RWPE1 (cell line): Measurements from ENCODE around the gene TMEM41B.

ENCODE experiments used
- CTCF ChIA-PET: fragments of 350-600 bp; sonication (Branson Sonifier 250); formaldehyde crosslinking; extraction: SDS; loops from one replicate; lab custom pipeline; 2021; lab: Yijun Ruan, JAX
- POLR2A ChIA-PET: fragments of 400-600 bp; formaldehyde crosslinking; extraction: SDS; loops from one replicate; lab custom pipeline; 2020; ENCODE audit warnings: antibody characterized with exemption; ENCODE audit not compliant: low non-redundant PET; lab: Yijun Ruan, JAX
- DNase-seq: peaks from one replicate; pipeline ENCODE4 v3.0.0; 2012; ENCODE audit warnings: low spot score
- H3K27ac ChIP-seq: fragments of 450-650 bp; 2 replicates; pipeline ENCODE4 v1.5.1; 2017
- CTCF ChIP-seq: fragments of 450-650 bp; conservative IDR thresholded peaks from 2 replicates; pipeline ENCODE4 v1.5.1; 2017; ENCODE audit warnings: low read depth, mild to moderate bottlenecking

The TMEM41B gene

DNA sequence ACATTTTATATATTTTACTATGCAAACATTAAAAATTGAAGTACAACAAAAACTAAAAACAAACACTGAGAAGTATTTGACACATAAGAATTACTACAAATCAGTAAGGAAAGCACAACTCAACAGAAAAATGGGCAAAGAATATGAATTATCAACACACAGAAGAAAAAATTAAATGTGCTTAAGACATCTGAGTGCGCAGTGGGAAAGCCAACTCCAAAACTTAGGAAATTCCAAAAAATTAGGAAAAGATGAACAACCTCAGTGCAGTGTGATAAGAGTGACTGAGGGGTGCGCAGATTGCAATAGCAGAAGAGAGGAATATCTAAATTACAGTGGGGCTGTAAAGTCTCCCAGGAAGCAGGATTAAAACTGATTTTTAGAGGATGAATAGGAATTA, 1.9 kb upstream of the TMEM41B start:
- ChIA-PET POLR2A (no interaction called here), CTCF (no interaction called here)
- TF ChIP-seq CTCF = no peak
- H3K27ac ChIP-seq = no peak overlapping the region
- DNase-seq = no peak

DNA sequence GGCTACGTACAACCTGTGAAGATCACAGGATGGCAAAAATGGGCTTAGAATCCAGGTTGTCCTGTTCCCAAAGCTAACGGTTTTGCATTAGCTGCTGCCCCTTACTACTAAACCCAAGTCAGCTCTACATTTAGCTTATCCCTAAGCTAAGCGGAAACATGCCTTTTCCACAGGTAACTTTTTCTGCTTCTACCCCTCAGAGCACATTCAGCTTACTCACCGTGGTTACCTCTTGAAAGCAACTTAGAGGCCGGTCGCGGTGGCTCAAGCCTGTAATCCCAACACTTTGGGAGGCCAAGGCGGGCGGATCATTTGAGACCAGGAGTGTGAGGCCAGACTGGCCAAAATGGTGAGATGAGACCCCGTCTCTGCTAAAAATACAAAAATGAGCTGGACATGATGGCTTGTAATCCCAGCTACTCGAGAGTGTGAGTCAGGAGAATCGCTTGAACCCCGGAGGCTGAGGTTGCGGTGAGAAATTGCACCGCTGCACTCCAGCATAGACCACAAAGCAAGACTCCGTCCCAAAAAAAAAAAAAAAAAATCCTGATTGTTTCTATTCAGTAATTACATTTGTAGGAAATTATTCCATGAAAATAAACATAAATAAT, 790 bp upstream of the TMEM41B start:
- no peak for DNase-seq
- ChIA-PET CTCF (interaction anchor here (0.6 to 1.6 kb wide), 4 partner anchors 14 to 222 kb away, joined by 3 to 7 read pairs (median 4); partner anchors contain the start of gene IPO7), POLR2A (interaction anchor here (0.6 to 1.2 kb wide), 3 partner anchors 28 to 985 kb away, joined by 4 to 6 read pairs (median 5); partner anchors contain the start of gene IPO7)
- peak overlapping the region; percentile 88 for H3K27ac ChIP-seq
- TF ChIP-seq CTCF = no peak

DNA sequence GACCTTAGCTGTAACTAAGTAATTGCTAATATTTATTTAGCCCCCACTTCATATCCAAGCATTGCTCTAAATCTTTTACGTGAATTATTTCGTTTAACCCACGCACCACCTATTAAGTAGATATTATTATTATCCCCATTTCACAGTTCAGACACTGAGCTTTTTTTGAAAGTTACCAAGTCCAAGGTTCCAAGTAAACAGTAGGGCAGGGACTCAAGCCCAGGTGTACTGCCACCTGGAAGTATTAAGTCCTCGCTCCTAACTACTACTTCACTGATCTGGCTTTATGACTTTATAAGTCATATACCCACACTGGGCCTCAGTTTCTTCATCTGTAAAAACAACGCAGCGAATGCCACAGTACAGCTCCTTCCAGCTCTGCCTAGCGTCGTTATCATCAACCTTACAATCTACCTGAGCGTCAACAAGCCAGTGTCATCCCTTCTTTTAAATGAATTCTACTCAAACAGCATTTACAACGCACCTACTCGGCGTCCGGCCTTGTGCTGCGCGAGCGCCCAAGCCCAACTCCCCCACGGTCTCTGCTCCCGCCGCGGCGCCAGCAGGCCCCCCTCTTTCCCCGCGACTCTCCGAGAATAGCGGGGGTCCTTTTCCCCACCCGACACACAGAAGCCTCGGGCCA, 624 bp downstream of the TMEM41B start:
- peak; percentile 38 for DNase-seq
- CTCF ChIA-PET = interaction anchor here (0.7 to 1.2 kb wide), 3 partner anchors 53 to 75 kb away, joined by 3 to 4 read pairs (median 3); no protein-coding TSS in a partner anchor
- H3K27ac ChIP-seq = peak overlapping the region; percentile 88
- TF ChIP-seq CTCF = no peak
- POLR2A ChIA-PET = interaction anchor here (0.5 to 1.0 kb wide), 2 partner anchors 70 to 72 kb away, joined by 3 read pairs; no protein-coding TSS in a partner anchor

DNA sequence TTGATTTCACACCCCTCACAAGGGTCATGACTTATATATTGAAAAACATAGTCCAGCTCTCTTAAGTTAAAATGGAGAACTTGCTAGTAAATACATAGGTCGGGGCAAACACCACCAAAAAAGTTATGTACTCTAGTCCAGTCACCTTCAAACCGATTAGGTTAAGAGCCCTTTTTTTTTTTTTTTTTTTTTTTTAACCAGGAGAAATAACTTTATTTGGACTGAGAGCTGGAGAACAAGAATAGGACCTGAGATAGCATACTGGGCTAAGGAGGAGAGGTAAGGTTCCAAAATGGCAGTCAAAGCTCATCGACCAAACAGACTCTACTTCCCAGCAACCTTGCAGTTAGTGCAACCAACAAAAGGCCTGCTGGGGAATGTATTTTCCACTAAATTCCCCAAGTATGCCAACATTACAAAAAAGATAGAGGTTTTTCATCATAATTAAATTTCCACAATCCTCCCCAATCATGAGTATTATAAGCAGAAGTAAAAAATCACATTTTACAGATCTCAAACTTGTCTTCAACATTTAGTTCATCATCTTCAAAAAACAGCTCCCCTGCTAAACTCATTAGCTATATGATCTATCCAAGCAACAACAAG, 3.8 kb downstream of the TMEM41B start:
- no peak for TF ChIP-seq CTCF
- ChIA-PET CTCF (no interaction called here), POLR2A (interaction anchor here (0.7 kb wide), 1 partner anchor 50 kb away, joined by 4 read pairs; no protein-coding TSS in a partner anchor)
- no peak overlapping the region for H3K27ac ChIP-seq
- DNase-seq = no peak

DNA sequence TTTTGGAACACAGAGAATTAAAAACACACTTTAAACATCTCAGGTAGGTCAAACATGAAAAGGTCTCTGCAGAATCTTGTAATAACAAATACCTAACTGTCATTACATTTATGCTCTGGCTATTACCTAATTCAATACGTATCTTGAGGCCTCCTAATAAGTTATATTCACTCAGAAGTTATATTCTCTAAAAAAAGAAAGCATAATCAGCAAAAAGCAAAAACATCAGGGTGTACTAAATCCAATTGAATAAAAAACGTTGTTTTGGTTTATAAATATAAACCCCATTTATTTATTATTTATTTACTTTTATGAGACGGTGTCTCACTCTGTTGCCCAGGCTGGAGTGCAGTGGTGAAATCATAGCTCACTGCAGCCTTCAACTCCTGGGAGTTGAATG, 10.2 kb downstream of the TMEM41B start:
- ChIA-PET POLR2A (no interaction called here), CTCF (no interaction called here)
- H3K27ac ChIP-seq = no peak overlapping the region
- DNase-seq = no peak
- no peak for TF ChIP-seq CTCF

DNA sequence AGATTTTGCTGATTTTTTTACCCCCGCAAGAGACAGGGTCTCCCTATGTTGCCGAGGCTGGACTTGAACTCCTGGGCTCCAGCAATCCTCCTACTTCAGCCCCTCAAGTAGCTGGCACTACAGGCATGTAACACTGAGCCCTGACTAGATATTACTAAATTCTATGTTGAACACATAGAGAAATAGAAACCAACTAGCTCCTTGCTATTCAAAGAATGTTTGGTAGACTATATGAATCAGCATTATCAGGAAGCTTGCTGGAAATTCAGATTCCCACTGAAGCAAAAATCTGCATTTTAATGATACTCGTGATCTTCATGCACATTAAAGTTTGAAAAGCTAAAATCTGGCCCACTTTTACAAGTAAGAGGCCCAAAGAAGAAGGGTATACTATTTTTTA, 11.9 kb downstream of the TMEM41B start:
- DNase-seq = no peak
- POLR2A ChIA-PET = no interaction called here
- H3K27ac ChIP-seq = no peak overlapping the region
- CTCF ChIA-PET = no interaction called here
- no peak for TF ChIP-seq CTCF
